Liver (tissue), 3 donors: ENCODE results near the gene CANX.

ENCODE experiments used
- ATF3 ChIP-seq: IDR thresholded peaks from 2 replicates; pipeline ENCODE4 v1.6.1; 2016; ENCODE audit warnings: antibody characterized with exemption
- CTCF ChIP-seq: fragments of 150-350 bp; IDR thresholded peaks from 2 replicates; pipeline ENCODE4 v1.5.1; 2017; ENCODE audit warnings: improper control_type of control experiment, low read depth, low read length; ENCODE audit not compliant: missing input control
- EGR1 ChIP-seq, 2 donors: IDR thresholded peaks; 2 replicates each; pipeline ENCODE4 v1.6.1; 2016 to 2018; ENCODE audit warnings: antibody characterized with exemption in 2 of 2, low read depth in 2 of 2
- GABPA ChIP-seq, 2 donors: IDR thresholded peaks in 1 of 2; conservative IDR thresholded peaks in 1 of 2; 2 replicates each; pipeline ENCODE4 v1.6.1; 2016; ENCODE audit warnings: antibody characterized with exemption in 2 of 2, mild to moderate bottlenecking in 1 of 2, moderate library complexity in 1 of 2
- HNF4G ChIP-seq: IDR thresholded peaks from 2 replicates; pipeline ENCODE4 v1.6.1; 2016; ENCODE audit warnings: antibody characterized with exemption
- JUND ChIP-seq, 2 donors: IDR thresholded peaks; 2 replicates each; pipeline ENCODE4 v1.6.1; 2016; ENCODE audit warnings: antibody characterized with exemption in 2 of 2
- MAX ChIP-seq: IDR thresholded peaks from 2 replicates; pipeline ENCODE4 v1.6.1; 2016; ENCODE audit warnings: antibody characterized with exemption
- RAD21 ChIP-seq, 2 donors: IDR thresholded peaks; 2 replicates each; pipeline ENCODE4 v1.6.1; 2016; ENCODE audit warnings: antibody characterized with exemption in 2 of 2, mild to moderate bottlenecking in 2 of 2
- RXRA ChIP-seq, 2 donors: IDR thresholded peaks; 2 replicates each; pipeline ENCODE4 v1.6.1; 2017 to 2018; ENCODE audit warnings: antibody characterized with exemption in 2 of 2, mild to moderate bottlenecking in 1 of 2
- SP1 ChIP-seq: IDR thresholded peaks from 2 replicates; pipeline ENCODE4 v1.6.1; 2018; ENCODE audit warnings: antibody characterized with exemption, mild to moderate bottlenecking
- TAF1 ChIP-seq: conservative IDR thresholded peaks from 2 replicates; pipeline ENCODE4 v1.6.1; 2016; ENCODE audit warnings: antibody characterized with exemption, mild to moderate bottlenecking
- donor health status: healthy.
- donor health status: healthy.

GRCh38 chr5:179679014-179679674 is 19.6 kb upstream of the CANX start:
- no peak for TF ChIP-seq EGR1 (IDR thresholded peaks at IDR 0.05; ENCODE audit: low read depth in 2 of 2)
- TF ChIP-seq CTCF, result no peak
- TF ChIP-seq HNF4G, result no peak
- no peak for TF ChIP-seq ATF3
- TF ChIP-seq RAD21 (IDR thresholded peaks at IDR 0.05), result peak in 1 of 2 donors; percentile 19
- TF ChIP-seq MAX, result no peak
- TF ChIP-seq GABPA (IDR thresholded peaks at IDR 0.05 in 1 of 2, conservative IDR thresholded peaks at IDR 0.05 in 1 of 2), result no peak
- no peak for TF ChIP-seq RXRA (IDR thresholded peaks at IDR 0.05)
- no peak for TF ChIP-seq TAF1
- TF ChIP-seq JUND (IDR thresholded peaks at IDR 0.05), result no peak
- TF ChIP-seq SP1, result no peak
